ENCODE data around the gene SMOC2. TPM values are rescaled to one million over a fixed set of nuclear protein-coding genes. Genes with fewer than 3 reads are reported as not detected.

Gene SMOC2
- total RNA-seq, 1 experiment from 2014 or later, result 0.45 TPM

DNA sequence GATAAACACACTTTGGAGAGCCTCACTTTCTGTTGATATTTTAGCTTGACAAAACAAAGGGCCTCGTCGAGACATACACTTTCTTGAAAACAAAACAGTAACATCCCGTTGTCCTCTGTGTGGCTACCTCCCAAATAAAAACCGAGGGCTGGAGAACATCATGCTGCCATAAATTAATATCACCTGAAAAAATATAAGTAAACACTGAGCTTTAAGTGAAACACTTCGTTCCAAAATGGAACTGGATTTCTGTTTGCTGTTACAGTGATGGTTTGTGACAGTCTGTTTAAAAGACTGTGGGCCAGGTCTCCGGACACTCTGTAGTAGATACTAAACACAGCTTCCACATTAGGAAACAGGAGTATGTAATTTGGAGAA, 187.2 kb downstream of the SMOC2 start:
- Histone ChIP-seq H3K27me3 (ENCODE audit: control insufficient read depth, insufficient read depth, low read length) (no peaks in the 10 kb centered on the region), H3K4me3 (ENCODE audit: insufficient read depth, low read depth, low read length) (no peak overlapping the region), H3K36me3 (replicated peaks; ENCODE audit: control insufficient read depth, insufficient read depth, low read length) (no peaks in the 10 kb centered on the region)
- no peak for DNase-seq

DNA sequence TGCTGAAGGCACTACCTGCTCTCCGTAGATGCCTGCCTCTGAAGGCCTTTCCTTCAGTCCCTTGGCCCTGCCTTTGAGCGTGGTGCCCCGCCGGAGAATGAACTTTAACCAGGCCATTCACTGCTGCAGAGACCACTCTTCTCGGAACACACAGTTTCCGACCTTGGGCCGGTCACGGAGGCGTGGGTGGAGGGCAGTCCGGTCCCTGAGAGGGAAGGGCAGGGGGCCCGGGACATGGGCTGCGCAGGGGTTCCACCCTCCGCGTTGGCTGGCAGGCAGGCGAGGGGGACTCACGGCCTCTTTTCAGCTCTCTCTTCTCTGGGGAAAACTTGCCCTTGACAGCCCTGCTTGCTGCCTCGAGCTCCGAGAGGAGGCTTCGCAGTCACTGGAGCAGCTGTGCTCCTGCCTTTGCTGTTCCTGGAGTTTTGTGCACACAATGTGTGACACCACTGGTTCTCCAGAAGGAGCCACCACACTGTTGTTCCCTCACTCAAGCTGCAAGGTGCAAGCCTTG, 187.8 kb downstream of the SMOC2 start:
- Histone ChIP-seq H3K27me3 (ENCODE audit: control insufficient read depth, insufficient read depth, low read length) (no peaks in the 10 kb centered on the region), H3K4me3 (ENCODE audit: insufficient read depth, low read depth, low read length) (no peak overlapping the region), H3K36me3 (replicated peaks; ENCODE audit: control insufficient read depth, insufficient read depth, low read length) (no peaks in the 10 kb centered on the region)
- DNase-seq, result no peak

DNA sequence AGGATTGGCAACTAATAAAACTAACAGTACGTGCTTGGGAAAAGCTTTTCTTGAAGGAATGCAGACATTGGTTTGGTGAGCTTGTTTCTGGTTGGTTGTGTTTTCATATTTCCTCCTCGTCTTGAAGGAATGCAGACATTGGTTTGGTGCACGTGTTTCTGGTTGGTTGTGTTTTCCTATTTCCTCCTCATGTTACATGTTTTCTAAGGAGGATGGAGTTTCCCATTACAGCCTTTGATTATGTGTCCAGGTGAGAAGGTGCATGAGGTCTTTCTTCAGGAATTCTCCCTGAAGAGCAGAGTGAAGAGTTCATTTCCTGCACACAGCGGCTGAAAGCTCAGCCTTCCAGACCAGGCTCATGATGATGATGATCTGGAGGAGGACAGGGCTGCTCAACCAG, 190.6 kb downstream of the SMOC2 start:
- Histone ChIP-seq H3K27me3 (ENCODE audit: control insufficient read depth, insufficient read depth, low read length) (no peaks in the 10 kb centered on the region), H3K36me3 (replicated peaks; ENCODE audit: control insufficient read depth, insufficient read depth, low read length) (no peaks in the 10 kb centered on the region), H3K4me3 (ENCODE audit: insufficient read depth, low read depth, low read length) (no peak overlapping the region)
- no peak for DNase-seq

GRCh38 chr6:168632694-168633093, 191.7 kb downstream of the SMOC2 start:
- no peak for DNase-seq
- Histone ChIP-seq H3K27me3 (ENCODE audit: control insufficient read depth, insufficient read depth, low read length) (no peaks in the 10 kb centered on the region), H3K4me3 (ENCODE audit: insufficient read depth, low read depth, low read length) (no peak overlapping the region), H3K36me3 (replicated peaks; ENCODE audit: control insufficient read depth, insufficient read depth, low read length) (no peaks in the 10 kb centered on the region)

DNA sequence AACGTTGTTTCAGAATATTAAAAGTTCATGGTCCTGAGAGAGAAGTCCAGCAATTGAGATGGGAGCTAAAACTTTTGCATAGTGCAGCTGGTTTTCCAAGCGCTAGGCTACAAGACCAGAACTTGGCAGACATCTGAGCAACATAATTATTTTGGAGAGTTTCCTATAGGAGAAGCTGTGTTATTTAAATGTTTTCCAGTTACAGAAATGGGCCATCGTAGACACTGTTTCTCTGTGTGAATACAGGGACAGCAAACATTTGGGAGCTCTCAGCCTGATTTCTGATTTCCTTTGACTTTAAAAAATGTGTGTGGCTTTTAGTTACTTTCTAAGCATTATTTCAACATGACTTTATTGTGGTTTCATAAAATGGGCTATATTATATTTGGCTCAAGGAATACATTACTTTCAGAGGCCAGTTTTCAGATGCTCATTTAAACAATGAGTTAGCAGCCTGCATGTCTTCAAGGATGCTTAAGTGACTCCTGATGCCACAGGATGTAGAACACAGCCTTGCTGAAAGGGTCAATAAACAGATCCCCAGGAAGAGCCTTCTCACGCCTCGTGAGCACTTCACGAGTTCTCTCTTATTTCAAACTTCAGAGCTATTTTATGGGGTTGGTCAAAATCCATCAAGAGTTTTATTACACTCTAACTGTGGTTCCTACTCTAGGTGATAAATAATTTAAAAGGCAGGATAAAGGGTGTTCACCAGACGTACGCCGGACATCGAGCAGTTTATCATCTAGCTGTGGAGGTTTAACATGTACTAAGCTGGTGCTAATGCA, 193.8 kb downstream of the SMOC2 start:
- no peaks in the 10 kb centered on the region for H3K36me3 ChIP-seq (replicated peaks; ENCODE audit: control insufficient read depth, insufficient read depth, low read length)
- H3K4me3 ChIP-seq (ENCODE audit: insufficient read depth, low read depth, low read length), result no peak overlapping the region
- no peaks in the 10 kb centered on the region for H3K27me3 ChIP-seq (ENCODE audit: control insufficient read depth, insufficient read depth, low read length)
- DNase-seq, result no peak

- Histone ChIP-seq H3K36me3 (replicated peaks; ENCODE audit: control insufficient read depth, insufficient read depth, low read length) (no peaks in the 10 kb centered on the region), H3K4me3 (ENCODE audit: insufficient read depth, low read depth, low read length) (no peak overlapping the region), H3K27me3 (ENCODE audit: control insufficient read depth, insufficient read depth, low read length) (no peaks in the 10 kb centered on the region)
- DNase-seq, result peak; percentile 79
Measured at GRCh38 chr6:168636147-168637004, 195.4 kb downstream of the SMOC2 start.

DNA sequence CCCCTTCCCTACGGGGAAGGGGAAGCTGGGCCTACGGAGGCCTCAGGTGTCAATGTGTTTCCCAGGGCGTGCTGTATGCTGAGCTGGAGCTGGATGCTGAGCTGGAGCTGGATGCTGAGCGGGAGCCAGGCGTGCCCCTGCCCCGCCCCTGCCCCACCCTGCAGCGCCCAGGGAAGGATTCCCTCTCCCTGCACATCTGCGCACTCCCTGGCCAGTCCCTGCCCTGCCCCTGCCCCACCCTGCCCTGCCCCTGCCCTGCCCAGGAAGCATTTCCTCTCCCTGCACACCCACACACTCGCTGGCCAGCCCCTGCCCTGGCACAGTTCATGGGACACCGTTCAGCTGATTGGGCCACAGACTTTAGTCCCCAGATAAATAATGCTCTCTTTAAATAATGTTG, 196.8 kb downstream of the SMOC2 start:
- Histone ChIP-seq H3K4me3 (ENCODE audit: insufficient read depth, low read depth, low read length) (no peak overlapping the region), H3K36me3 (replicated peaks; ENCODE audit: control insufficient read depth, insufficient read depth, low read length) (no peaks in the 10 kb centered on the region)
- no peak for DNase-seq

DNA sequence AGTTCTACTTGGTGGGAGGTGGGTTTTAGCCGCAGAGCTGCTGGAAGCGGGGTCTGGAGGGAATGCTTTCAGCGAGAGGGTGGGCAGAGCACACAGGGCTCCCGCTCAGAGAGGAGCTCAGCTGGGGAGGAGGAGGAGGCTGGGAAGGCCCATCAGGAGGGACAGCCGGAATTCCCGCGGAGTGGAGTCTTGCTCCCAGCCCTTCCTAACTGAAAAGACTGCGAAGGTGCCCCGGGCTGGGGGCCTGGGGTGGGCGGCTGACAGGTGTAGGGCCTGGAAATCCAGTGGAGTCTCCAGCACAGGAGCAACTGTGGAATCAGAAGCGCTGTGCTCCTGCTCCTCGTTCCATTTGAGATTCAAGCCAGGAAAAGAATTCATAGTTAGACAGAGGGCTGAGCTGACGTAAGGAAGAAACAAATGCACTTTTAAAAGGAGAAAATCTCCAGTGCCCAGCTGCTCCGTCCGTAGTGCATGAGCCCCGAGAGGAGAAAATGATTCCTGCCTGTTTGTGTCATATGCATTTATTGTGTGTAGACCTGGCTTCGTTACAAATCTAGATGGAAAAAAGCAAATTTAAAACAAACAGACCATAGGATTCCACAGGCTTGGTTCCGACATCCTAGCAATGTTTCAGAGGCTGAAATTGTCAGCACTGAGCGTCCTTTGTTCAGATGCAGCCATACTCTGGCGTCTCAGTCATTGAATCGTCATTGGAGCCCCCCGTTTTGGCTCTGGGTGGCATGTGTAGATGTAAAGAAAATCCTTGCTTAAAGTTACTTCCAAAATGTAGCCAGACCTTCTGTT, 197.7 kb downstream of the SMOC2 start:
- DNase-seq, result peak; percentile 67
- Histone ChIP-seq H3K36me3 (replicated peaks; ENCODE audit: control insufficient read depth, insufficient read depth, low read length) (no peaks in the 10 kb centered on the region), H3K27me3 (ENCODE audit: control insufficient read depth, insufficient read depth, low read length) (no peaks in the 10 kb centered on the region), H3K4me3 (ENCODE audit: insufficient read depth, low read depth, low read length) (no peak overlapping the region)

More for the DNA sequence above, 196.8 kb downstream of the SMOC2 start:
- no peaks in the 10 kb centered on the region for H3K27me3 ChIP-seq (ENCODE audit: control insufficient read depth, insufficient read depth, low read length)

- Histone ChIP-seq H3K4me3 (ENCODE audit: insufficient read depth, low read depth, low read length) (no peak overlapping the region), H3K27me3 (ENCODE audit: control insufficient read depth, insufficient read depth, low read length) (no peaks in the 10 kb centered on the region), H3K36me3 (replicated peaks; ENCODE audit: control insufficient read depth, insufficient read depth, low read length) (no peaks in the 10 kb centered on the region)
- no peak for DNase-seq
Measured at GRCh38 chr6:168640181-168640580, 199.2 kb downstream of the SMOC2 start.

- no peak overlapping the region for H3K4me3 ChIP-seq (ENCODE audit: insufficient read depth, low read depth, low read length)
- H3K27me3 ChIP-seq (ENCODE audit: control insufficient read depth, insufficient read depth, low read length), result no peaks in the 10 kb centered on the region
- no peaks in the 10 kb centered on the region for H3K36me3 ChIP-seq (replicated peaks; ENCODE audit: control insufficient read depth, insufficient read depth, low read length)
- DNase-seq, result no peak
Measured at GRCh38 chr6:168640768-168641167, 199.8 kb downstream of the SMOC2 start.

- no peaks in the 10 kb centered on the region for H3K36me3 ChIP-seq (replicated peaks; ENCODE audit: control insufficient read depth, insufficient read depth, low read length)
- DNase-seq, result peak; percentile 70
- no peak overlapping the region for H3K4me3 ChIP-seq (ENCODE audit: insufficient read depth, low read depth, low read length)
- no peaks in the 10 kb centered on the region for H3K27me3 ChIP-seq (ENCODE audit: control insufficient read depth, insufficient read depth, low read length)
Measured at GRCh38 chr6:168641446-168641845, 200.5 kb downstream of the SMOC2 start.

- Histone ChIP-seq H3K4me3 (ENCODE audit: insufficient read depth, low read depth, low read length) (no peak overlapping the region), H3K36me3 (replicated peaks; ENCODE audit: control insufficient read depth, insufficient read depth, low read length) (no peaks in the 10 kb centered on the region), H3K27me3 (ENCODE audit: control insufficient read depth, insufficient read depth, low read length) (no peaks in the 10 kb centered on the region)
- peak; percentile 28 for DNase-seq
Measured at GRCh38 chr6:168643401-168643800, 202.4 kb downstream of the SMOC2 start.

GRCh38 chr6:168645326-168645725, 204.3 kb downstream of the SMOC2 start:
- no peaks in the 10 kb centered on the region; the same call in 1 of the 2 replicates for H3K27me3 ChIP-seq (ENCODE audit: control insufficient read depth, insufficient read depth, low read length)
- no peak overlapping the region for H3K4me3 ChIP-seq (ENCODE audit: insufficient read depth, low read depth, low read length)
- DNase-seq, result peak; percentile 22
- H3K36me3 ChIP-seq (replicated peaks; ENCODE audit: control insufficient read depth, insufficient read depth, low read length), result no peaks in the 10 kb centered on the region

- H3K4me3 ChIP-seq (ENCODE audit: insufficient read depth, low read depth, low read length), result no peak overlapping the region
- DNase-seq, result peak; percentile 42
- no peaks in the 10 kb centered on the region for H3K36me3 ChIP-seq (replicated peaks; ENCODE audit: control insufficient read depth, insufficient read depth, low read length)
- no peaks in the 10 kb centered on the region; the same call in 1 of the 2 replicates for H3K27me3 ChIP-seq (ENCODE audit: control insufficient read depth, insufficient read depth, low read length)
Measured at GRCh38 chr6:168647271-168647670, 206.3 kb downstream of the SMOC2 start.

Measured in H7 (cell line).